Neural progenitor cell (in vitro differentiated cells): ENCODE data around the gene CACTIN. TPM values are rescaled to one million over a fixed set of nuclear protein-coding genes. Genes with fewer than 3 reads are reported as not detected.
A peak's percentile ranks its signal among the peaks of the same experiment; 100 is the strongest.
"Not testable (repeated sequence)": the region's sequence is repeated elsewhere in the genome, so short reads cannot be mapped to it uniquely, and the experiment has no call there.

Source experiments
- DNase-seq: peaks from one replicate; pipeline ENCODE4 v3.0.0-alpha.2; 2016; ENCODE audit warnings: low spot score
- H2AFZ ChIP-seq: fragments of 200-600 bp; sonication (generic); replicated peaks from 2 replicates; pipeline ENCODE4 v1.6.1; 2016; ENCODE audit warnings: antibody characterized with exemption
- H3F3A ChIP-seq: fragments of 200-600 bp; sonication (generic); 2 replicates; pipeline ENCODE4 v1.6.1; 2016; ENCODE audit warnings: antibody characterized with exemption, low read depth
- H3K27ac ChIP-seq: fragments of 200-600 bp; sonication (generic); 2 replicates; pipeline ENCODE4 v1.5.1; 2016; ENCODE audit warnings: mild to moderate bottlenecking
- H3K27me3 ChIP-seq: fragments of 200-600 bp; sonication (generic); 2 replicates; pipeline ENCODE4 v1.6.1; 2016; ENCODE audit warnings: mild to moderate bottlenecking, moderate library complexity
- H3K36me3 ChIP-seq: fragments of 200-600 bp; sonication (generic); 2 replicates; pipeline ENCODE4 v1.5.1; 2016
- H3K4me1 ChIP-seq: fragments of 200-600 bp; sonication (generic); 2 replicates; pipeline ENCODE4 v1.6.1; 2016; ENCODE audit warnings: mixed run types
- H3K4me2 ChIP-seq: fragments of 200-600 bp; sonication (generic); 2 replicates; pipeline ENCODE4 v1.6.1; 2016
- H3K4me3 ChIP-seq: fragments of 200-600 bp; sonication (generic); 2 replicates; pipeline ENCODE4 v1.5.1; 2016
- H3K79me2 ChIP-seq: fragments of 200-600 bp; sonication (generic); 2 replicates; pipeline ENCODE4 v1.6.1; 2016; ENCODE audit warnings: low read depth
- H3K9ac ChIP-seq: fragments of 200-600 bp; sonication (generic); 2 replicates; pipeline ENCODE4 v1.6.1; 2016
- H3K9me3 ChIP-seq: fragments of 200-600 bp; sonication (generic); 2 replicates; pipeline ENCODE4 v1.5.1; 2016; ENCODE audit warnings: low read depth
- H4K20me1 ChIP-seq: fragments of 200-600 bp; sonication (generic); 2 replicates; pipeline ENCODE4 v1.6.1; 2016; ENCODE audit warnings: low read depth
- H3K27ac Mint-ChIP-seq: 3 replicates; pipeline ENCODE4 v1.8.0; 2021; ENCODE audit warnings: mixed read lengths
- H3K27me3 Mint-ChIP-seq: 2 replicates; pipeline ENCODE4 v1.8.0; 2022; ENCODE audit warnings: low read depth, mild to moderate bottlenecking, inconsistent platforms, moderate library complexity, mixed read lengths; ENCODE audit not compliant: insufficient read depth
- H3K36me3 Mint-ChIP-seq: 3 replicates; pipeline ENCODE4 v1.8.0; 2021; ENCODE audit warnings: mixed read lengths
- H3K4me1 Mint-ChIP-seq: 3 replicates; pipeline ENCODE4 v1.8.0; 2021; ENCODE audit warnings: mixed read lengths
- H3K4me3 Mint-ChIP-seq: 3 replicates; pipeline ENCODE4 v1.8.0; 2021; ENCODE audit warnings: mild to moderate bottlenecking, moderate library complexity, mixed read lengths
- H3K9me3 Mint-ChIP-seq: 3 replicates; pipeline ENCODE4 v1.8.0; 2020; ENCODE audit warnings: mixed read lengths
- EZH2 ChIP-seq: fragments of 200-600 bp; sonication (generic); IDR thresholded peaks from 2 replicates; pipeline ENCODE4 v1.6.1; 2017; ENCODE audit warnings: antibody characterized with exemption, mild to moderate bottlenecking, moderate library complexity
- EZH2phosphoT487 ChIP-seq: fragments of 200-600 bp; sonication (generic); IDR thresholded peaks from 2 replicates; pipeline ENCODE4 v1.6.1; 2017; ENCODE audit warnings: antibody characterized with exemption
- total RNA-seq: library from RNA; depleted of rRNA; stranded (reverse); fragments of >200 nt; gene quantifications from 2 replicates; pipeline ENCODE4 v1.2.3, GENCODE V29; 2015; ENCODE audit warnings: low replicate concordance
- TF ChIP-seq, protein P1 (sequence below): fragments of 200-600 bp; sonication (generic); IDR thresholded peaks from 2 replicates; pipeline ENCODE4 v1.5.1; 2017; ENCODE audit warnings: antibody characterized with exemption, mild to moderate bottlenecking

The CACTIN gene
- total RNA-seq, 1 donor from 2014 or later = 6.0 TPM

DNA sequence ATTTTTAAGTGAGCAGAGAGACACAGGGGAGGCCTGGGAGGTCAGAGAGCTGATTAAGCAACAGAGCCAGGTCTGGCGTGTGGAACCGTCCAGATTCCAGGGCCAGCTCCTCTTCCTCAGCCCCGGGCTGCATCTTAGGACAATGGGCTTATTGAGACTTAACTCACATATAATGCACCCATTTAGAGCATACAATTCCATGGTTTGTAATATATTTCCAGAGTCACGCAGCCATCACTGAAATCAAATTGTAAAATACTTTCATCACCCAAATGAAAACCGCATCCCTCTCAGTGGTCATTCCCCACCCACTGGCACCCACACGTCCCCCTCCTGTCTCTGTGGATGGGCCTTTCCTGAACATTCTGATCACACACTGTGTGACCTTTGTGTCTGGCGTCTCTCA, 56.0 kb downstream of the CACTIN start:
- H3K4me2 ChIP-seq = no peak overlapping the region
- H3K4me1 Mint-ChIP-seq = peaks cover 24% of the 10 kb centered on the region
- H3K27ac ChIP-seq = no peak overlapping the region
- peaks cover 4% of the 10 kb centered on the region for H3K4me1 ChIP-seq
- H4K20me1 ChIP-seq = peaks cover 27% of the 10 kb centered on the region
- no peak overlapping the region for H3K27ac Mint-ChIP-seq
- peaks cover 11% of the 10 kb centered on the region for H3K27me3 ChIP-seq
- H3K4me3 ChIP-seq = no peak overlapping the region
- H3K27me3 Mint-ChIP-seq = peaks cover 10% of the 10 kb centered on the region
- DNase-seq = no peak
- H2AFZ ChIP-seq = no peak overlapping the region
- H3K79me2 ChIP-seq = peaks cover 6% of the 10 kb centered on the region
- H3K9ac ChIP-seq = no peak overlapping the region
- H3K9me3 Mint-ChIP-seq = no peaks in the 10 kb centered on the region
- H3K9me3 ChIP-seq = no peaks in the 10 kb centered on the region
- H3K4me3 Mint-ChIP-seq = no peak overlapping the region
- H3K36me3 Mint-ChIP-seq = peaks cover 7% of the 10 kb centered on the region
- no peak for TF ChIP-seq EZH2phosphoT487
- TF ChIP-seq, protein P1, sequence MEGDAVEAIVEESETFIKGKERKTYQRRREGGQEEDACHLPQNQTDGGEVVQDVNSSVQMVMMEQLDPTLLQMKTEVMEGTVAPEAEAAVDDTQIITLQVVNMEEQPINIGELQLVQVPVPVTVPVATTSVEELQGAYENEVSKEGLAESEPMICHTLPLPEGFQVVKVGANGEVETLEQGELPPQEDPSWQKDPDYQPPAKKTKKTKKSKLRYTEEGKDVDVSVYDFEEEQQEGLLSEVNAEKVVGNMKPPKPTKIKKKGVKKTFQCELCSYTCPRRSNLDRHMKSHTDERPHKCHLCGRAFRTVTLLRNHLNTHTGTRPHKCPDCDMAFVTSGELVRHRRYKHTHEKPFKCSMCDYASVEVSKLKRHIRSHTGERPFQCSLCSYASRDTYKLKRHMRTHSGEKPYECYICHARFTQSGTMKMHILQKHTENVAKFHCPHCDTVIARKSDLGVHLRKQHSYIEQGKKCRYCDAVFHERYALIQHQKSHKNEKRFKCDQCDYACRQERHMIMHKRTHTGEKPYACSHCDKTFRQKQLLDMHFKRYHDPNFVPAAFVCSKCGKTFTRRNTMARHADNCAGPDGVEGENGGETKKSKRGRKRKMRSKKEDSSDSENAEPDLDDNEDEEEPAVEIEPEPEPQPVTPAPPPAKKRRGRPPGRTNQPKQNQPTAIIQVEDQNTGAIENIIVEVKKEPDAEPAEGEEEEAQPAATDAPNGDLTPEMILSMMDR = no peak
- no peak for TF ChIP-seq EZH2
- H3K36me3 ChIP-seq = no peaks in the 10 kb centered on the region
- H3F3A ChIP-seq = peaks cover 24% of the 10 kb centered on the region

- H3F3A ChIP-seq = peaks cover 20% of the 10 kb centered on the region
- not testable (repeated sequence) for DNase-seq
These were observed 56.5 kb downstream of the CACTIN start for GRCh38 chr19:3570042-3570441.

GRCh38 chr19:3565139-3565538, 61.5 kb downstream of the CACTIN start:
- H3K4me2 ChIP-seq = no peak overlapping the region
- H3K4me3 Mint-ChIP-seq = peak overlapping the region; percentile 69

More at GRCh38 chr19:3570042-3570441, 56.5 kb downstream of the CACTIN start:
- H3K27me3 Mint-ChIP-seq, H3K36me3 Mint-ChIP-seq, H3K27ac Mint-ChIP-seq, H3K9me3 ChIP-seq, H3K9ac ChIP-seq, H3K4me3 ChIP-seq, H3K27me3 ChIP-seq, H3K79me2 ChIP-seq, H3K4me2 ChIP-seq, H3K4me3 Mint-ChIP-seq, H3K4me1 ChIP-seq, H3K36me3 ChIP-seq, H2AFZ ChIP-seq, H3K9me3 Mint-ChIP-seq, H3K27ac ChIP-seq: not testable (repeated sequence)
- H3K4me1 Mint-ChIP-seq = peaks cover 21% of the 10 kb centered on the region
- peaks cover 22% of the 10 kb centered on the region for H4K20me1 ChIP-seq

More at GRCh38 chr19:3565139-3565538, 61.5 kb downstream of the CACTIN start:
- Histone ChIP-seq H3F3A (no peaks in the 10 kb centered on the region), H3K4me3 (no peak overlapping the region), H3K9me3 (no peaks in the 10 kb centered on the region), H3K4me1 (no peaks in the 10 kb centered on the region), H4K20me1 (no peaks in the 10 kb centered on the region), H3K27me3 (no peaks in the 10 kb centered on the region), H3K9ac (no peak overlapping the region), H2AFZ (no peak overlapping the region), H3K79me2 (no peaks in the 10 kb centered on the region), H3K36me3 (no peaks in the 10 kb centered on the region), H3K27ac (no peak overlapping the region)
- TF ChIP-seq EZH2phosphoT487 (no peak), EZH2 (no peak)
- TF ChIP-seq, protein P1 = no peak
- Mint-ChIP-seq H3K27me3 (peaks cover 7% of the 10 kb centered on the region), H3K36me3 (no peaks in the 10 kb centered on the region), H3K9me3 (no peaks in the 10 kb centered on the region), H3K27ac (peak overlapping the region; percentile 33), H3K4me1 (peaks cover 6% of the 10 kb centered on the region)
- DNase-seq = no peak
